AG04450 (cell line): ENCODE measurements around the gene PTGES2. TPM values are rescaled to one million over a fixed set of nuclear protein-coding genes. Genes with fewer than 3 reads are reported as not detected.

Source experiments
- CTCF ChIA-PET: fragments of 300-600, 350-600 bp; formaldehyde crosslinking; extraction: SDS; loops from one replicate; lab custom pipeline; 2022; ENCODE audit warnings: antibody characterized with exemption, inconsistent platforms; lab: Charles Lee
- POLR2A ChIA-PET: fragments of 350-600 bp; formaldehyde crosslinking; extraction: SDS; loops from one replicate; lab custom pipeline; 2021; ENCODE audit warnings: antibody characterized with exemption, inconsistent platforms; lab: Yijun Ruan, JAX
- DNase-seq: peaks from one replicate; pipeline ENCODE4 v3.0.0-alpha.2; 2011; ENCODE audit warnings: low read depth, low spot score
- H3K27ac ChIP-seq: one replicate; pipeline ENCODE4 v1.5.1; 2012; ENCODE audit warnings: low read depth, low read length, control low read depth
- H3K27me3 ChIP-seq: one replicate; pipeline ENCODE4 v1.6.0; 2012; ENCODE audit warnings: low read length; ENCODE audit not compliant: control insufficient read depth, insufficient read depth
- H3K4me3 ChIP-seq: 2 replicates; pipeline ENCODE4 v1.5.1; 2011; ENCODE audit warnings: mild to moderate bottlenecking, low read depth, low read length, control low read depth
- H3K9me3 ChIP-seq: 2 replicates; pipeline ENCODE4 v1.5.1; 2012; ENCODE audit warnings: low read length; ENCODE audit not compliant: control insufficient read depth, insufficient read depth
- CTCF ChIP-seq: IDR thresholded peaks from 2 replicates; pipeline ENCODE4 v1.5.1; 2011; ENCODE audit warnings: low read depth, low read length, control low read depth, inconsistent platforms
- polyA plus RNA-seq: library from polyadenylated mRNA; depleted of rRNA; stranded (reverse); fragments of >200 nt; gene quantifications from 2 replicates; pipeline ENCODE4 v1.2.3, GENCODE V29; 2011

The PTGES2 gene
- polyA plus RNA-seq, 1 experiment = 56.3 TPM

- Histone ChIP-seq H3K9me3 (no peaks in the 10 kb centered on the region; the same call in 1 of the 2 replicates), H3K27me3 (peaks cover 4% of the 10 kb centered on the region), H3K27ac (no peak overlapping the region), H3K4me3 (peak overlapping the region; percentile 89)
- no peak for DNase-seq
- ChIA-PET POLR2A (interaction anchor here (1.0 to 1.4 kb wide), 5 partner anchors 8 to 262 kb away, joined by 3 to 7 read pairs (median 3); no protein-coding TSS in a partner anchor), CTCF (interaction anchor here (1.0 to 1.6 kb wide), 3 partner anchors 32 to 43 kb away, joined by 4 read pairs; no protein-coding TSS in a partner anchor)
- no peak for TF ChIP-seq CTCF
Observed at GRCh38 chr9:128160603-128160987, 33.1 kb upstream of the PTGES2 start.

- ChIA-PET POLR2A (interaction anchor here (0.6 to 1.4 kb wide), 8 partner anchors 8 to 261 kb away, joined by 3 to 7 read pairs (median 3); no protein-coding TSS in a partner anchor), CTCF (interaction anchor here (1.0 to 1.1 kb wide), 2 partner anchors 31 to 43 kb away, joined by 4 read pairs; no protein-coding TSS in a partner anchor)
- TF ChIP-seq CTCF = no peak
- Histone ChIP-seq H3K27me3 (peaks cover 5% of the 10 kb centered on the region), H3K4me3 (peak within 1 kb of the TSS; percentile 89), H3K9me3 (no peaks in the 10 kb centered on the region; the same call in 1 of the 2 replicates), H3K27ac (peak within 1 kb of the TSS; percentile 11)
- peak; percentile 77 for DNase-seq
Observed at GRCh38 chr9:128159784-128160602, 32.5 kb upstream of the PTGES2 start, which contains the start of gene BBLN. Gene BBLN (plus strand): TSS chr9:128160265. CDS start chr9:128160408, 143 bp downstream.

- TF ChIP-seq CTCF = no peak
- CTCF ChIA-PET = interaction anchor here (1.0 to 1.1 kb wide), 2 partner anchors 31 to 42 kb away, joined by 4 read pairs; no protein-coding TSS in a partner anchor
- DNase-seq = no peak
Observed at GRCh38 chr9:128159522-128159783, 31.9 kb upstream of the PTGES2 start.

GRCh38 chr9:128155736-128156500, 28.4 kb upstream of the PTGES2 start:
- Histone ChIP-seq H3K27ac (no peak overlapping the region), H3K9me3 (no peaks in the 10 kb centered on the region; the same call in 1 of the 2 replicates), H3K4me3 (no peak overlapping the region), H3K27me3 (peaks cover 5% of the 10 kb centered on the region)
- ChIA-PET CTCF (no interaction called here), POLR2A (no interaction called here)
- DNase-seq = no peak
- TF ChIP-seq CTCF = no peak

More at GRCh38 chr9:128159522-128159783, 31.9 kb upstream of the PTGES2 start:
- Histone ChIP-seq H3K27me3 (peaks cover 5% of the 10 kb centered on the region), H3K27ac (no peak overlapping the region), H3K4me3 (peak overlapping the region; percentile 64), H3K9me3 (no peaks in the 10 kb centered on the region; the same call in 1 of the 2 replicates)
- POLR2A ChIA-PET = interaction anchor here (0.6 to 1.4 kb wide), 6 partner anchors 9 to 261 kb away, joined by 3 read pairs; no protein-coding TSS in a partner anchor
